Thymus (tissue), 11 donors: ENCODE data around the gene UBE2I. TPM values are rescaled to one million over a fixed set of nuclear protein-coding genes. Genes with fewer than 3 reads are reported as not detected.

Experiments
- DNase-seq, 9 donors: peaks; one replicate each; pipeline ENCODE4 v3.0.0-alpha.2; 2013; ENCODE audit warnings: low spot score in 9 of 9, low read depth in 6 of 9, missing footprints in 1 of 9
- H3K27ac ChIP-seq, 2 donors: one replicate each; pipeline ENCODE4 v1.5.1; 2013; ENCODE audit warnings: control low read depth in 1 of 2, low read depth in 1 of 2, low read length in 1 of 2, mild to moderate bottlenecking in 1 of 2, moderate library complexity in 1 of 2
- H3K27me3 ChIP-seq, 2 donors: one replicate each; pipeline ENCODE4 v1.5.1; 2013; ENCODE audit warnings: low read length in 1 of 2; ENCODE audit not compliant: control insufficient read depth in 2 of 2, insufficient read depth in 1 of 2
- H3K36me3 ChIP-seq, 2 donors: one replicate each; pipeline ENCODE4 v1.5.1; 2013; ENCODE audit warnings: low read length in 1 of 2, mild to moderate bottlenecking in 1 of 2, moderate library complexity in 1 of 2; ENCODE audit not compliant: control insufficient read depth in 2 of 2, insufficient read depth in 2 of 2
- H3K4me1 ChIP-seq, 2 donors: one replicate each; pipeline ENCODE4 v1.5.1; 2013; ENCODE audit warnings: low read length in 2 of 2; ENCODE audit not compliant: control insufficient read depth in 2 of 2, insufficient read depth in 2 of 2
- H3K4me3 ChIP-seq, 2 donors: one replicate each; pipeline ENCODE4 v1.5.1; 2013; ENCODE audit warnings: low read length in 2 of 2, control low read depth in 1 of 2, mild to moderate bottlenecking in 1 of 2
- H3K9me3 ChIP-seq, 2 donors: one replicate each; pipeline ENCODE4 v1.5.1; 2013; ENCODE audit warnings: low read length in 1 of 2, mild to moderate bottlenecking in 1 of 2; ENCODE audit not compliant: control insufficient read depth in 2 of 2, insufficient read depth in 1 of 2
- WGBS: extraction: QIAGEN DNeasy Blood & Tissue Kit; methylation state at CpG from one replicate; pipeline ENCODE4 v1.1.7; 2013; 5-methylcytosine and 5-hydroxymethylcytosine counted together
- polyA plus RNA-seq: library from polyadenylated mRNA; stranded (reverse); fragments of 200-250 nt; gene quantifications from one replicate; pipeline ENCODE4 v1.2.3, GENCODE V29; 2013
- total RNA-seq: library from RNA; stranded (reverse); fragments of 120-200 nt; gene quantifications from one replicate; pipeline ENCODE4 v1.2.4, GENCODE V29; 2013
- donor health status: healthy.

Gene UBE2I
- total and polyA plus RNA-seq, 2 donors = 58.5 to 105 TPM

GRCh38 chr16:1345087-1345486 is 35.7 kb downstream of the UBE2I start:
- H3K27me3 ChIP-seq = peaks cover 0 to 4% of the 10 kb centered on the region in 2 donors
- DNase-seq = no peak
- no peak overlapping the region for H3K4me3 ChIP-seq
- peaks cover 10 to 24% of the 10 kb centered on the region in 2 donors for H3K4me1 ChIP-seq
- 89% methylated on average over 11 of the region's 11 CpGs for WGBS
- peaks cover 0 to 9% of the 10 kb centered on the region in 2 donors for H3K9me3 ChIP-seq
- H3K27ac ChIP-seq = no peak overlapping the region
- peaks cover 22 to 28% of the 10 kb centered on the region in 2 donors for H3K36me3 ChIP-seq

GRCh38 chr16:1345651-1346421 is 36.4 kb downstream of the UBE2I start:
- 86% methylated on average over 31 of the region's 31 CpGs for WGBS
- H3K27me3 ChIP-seq = peaks cover 0 to 4% of the 10 kb centered on the region in 2 donors
- peaks cover 0 to 1% of the 10 kb centered on the region in 2 donors for H3K9me3 ChIP-seq
- no peak overlapping the region for H3K4me3 ChIP-seq
- no peak for DNase-seq
- H3K27ac ChIP-seq = no peak overlapping the region
- peaks cover 14 to 31% of the 10 kb centered on the region in 2 donors for H3K4me1 ChIP-seq
- peaks cover 25 to 34% of the 10 kb centered on the region in 2 donors for H3K36me3 ChIP-seq

GRCh38 chr16:1346422-1347285 is 37.2 kb downstream of the UBE2I start:
- peaks cover 0 to 4% of the 10 kb centered on the region in 2 donors for H3K27me3 ChIP-seq
- WGBS = 89% methylated on average over 34 of the region's 34 CpGs
- no peak for DNase-seq

GRCh38 chr16:1347286-1347855 is 37.9 kb downstream of the UBE2I start:
- no peak overlapping the region for H3K27ac ChIP-seq
- H3K4me1 ChIP-seq = peaks cover 16 to 29% of the 10 kb centered on the region in 2 donors
- H3K36me3 ChIP-seq = peaks cover 25 to 34% of the 10 kb centered on the region in 2 donors
- WGBS = 94% methylated on average over 31 of the region's 31 CpGs
- no peak for DNase-seq
- no peaks in the 10 kb centered on the region for H3K9me3 ChIP-seq
- H3K27me3 ChIP-seq = peaks cover 0 to 4% of the 10 kb centered on the region in 2 donors
- no peak overlapping the region for H3K4me3 ChIP-seq

More at GRCh38 chr16:1346422-1347285, 37.2 kb downstream of the UBE2I start:
- no peak overlapping the region for H3K4me3 ChIP-seq
- H3K36me3 ChIP-seq = peaks cover 25 to 34% of the 10 kb centered on the region in 2 donors
- H3K4me1 ChIP-seq = peaks cover 19 to 34% of the 10 kb centered on the region in 2 donors
- no peaks in the 10 kb centered on the region for H3K9me3 ChIP-seq
- no peak overlapping the region for H3K27ac ChIP-seq

GRCh38 chr16:1347962-1348361 is 38.5 kb downstream of the UBE2I start:
- Histone ChIP-seq H3K27ac (no peak overlapping the region), H3K36me3 (peaks cover 25 to 34% of the 10 kb centered on the region in 2 donors), H3K4me3 (no peak overlapping the region), H3K4me1 (peaks cover 18 to 29% of the 10 kb centered on the region in 2 donors), H3K9me3 (no peaks in the 10 kb centered on the region), H3K27me3 (peaks cover 0 to 4% of the 10 kb centered on the region in 2 donors)
- no peak for DNase-seq
- WGBS = 93% methylated on average over 29 of the region's 29 CpGs

GRCh38 chr16:1348441-1348840 is 39.0 kb downstream of the UBE2I start:
- H3K27me3 ChIP-seq = peaks cover 0 to 2% of the 10 kb centered on the region in 2 donors
- H3K4me1 ChIP-seq = peaks cover 20 to 28% of the 10 kb centered on the region in 2 donors
- no peak overlapping the region for H3K27ac ChIP-seq
- no peaks in the 10 kb centered on the region for H3K9me3 ChIP-seq
- peaks cover 25 to 34% of the 10 kb centered on the region in 2 donors for H3K36me3 ChIP-seq
- 97% methylated on average over 15 of the region's 15 CpGs for WGBS
- no peak for DNase-seq
- no peak overlapping the region for H3K4me3 ChIP-seq

GRCh38 chr16:1348926-1349325 is 39.5 kb downstream of the UBE2I start:
- no peak overlapping the region for H3K27ac ChIP-seq
- H3K27me3 ChIP-seq = peaks cover 0 to 2% of the 10 kb centered on the region in 2 donors
- 97% methylated on average over 14 of the region's 14 CpGs for WGBS
- peaks cover 25 to 34% of the 10 kb centered on the region in 2 donors for H3K36me3 ChIP-seq
- H3K4me1 ChIP-seq = peaks cover 20 to 26% of the 10 kb centered on the region in 2 donors
- no peak for DNase-seq
- H3K4me3 ChIP-seq = no peak overlapping the region
- H3K9me3 ChIP-seq = no peaks in the 10 kb centered on the region

- no peak for DNase-seq
- Histone ChIP-seq H3K36me3 (peaks cover 25 to 34% of the 10 kb centered on the region in 2 donors), H3K4me3 (no peak overlapping the region), H3K27me3 (peaks cover 0 to 2% of the 10 kb centered on the region in 2 donors), H3K27ac (no peak overlapping the region), H3K9me3 (no peaks in the 10 kb centered on the region), H3K4me1 (peaks cover 20 to 25% of the 10 kb centered on the region in 2 donors)
- 97% methylated on average over 16 of the region's 16 CpGs for WGBS
Observed at GRCh38 chr16:1349351-1349750, 39.9 kb downstream of the UBE2I start.
